CD1c-positive myeloid dendritic cell (primary cell): ENCODE data around the gene GATAD1.
"Not testable (repeated sequence)": the region's sequence is repeated elsewhere in the genome, so short reads cannot be mapped to it uniquely, and the experiment has no call there.

Experiments used
- DNase-seq: peaks from one replicate; pipeline ENCODE4 v3.0.0-alpha.2; 2016; ENCODE audit errors: extremely low spot score

Gene GATAD1

GRCh38 chr7:92483624-92484023 lies 36.3 kb downstream of the GATAD1 start:
- not testable (repeated sequence) for DNase-seq

- not testable (repeated sequence) for DNase-seq
Measured at GRCh38 chr7:92484226-92484625, 36.9 kb downstream of the GATAD1 start.

GRCh38 chr7:92485267-92485892 lies 38.1 kb downstream of the GATAD1 start:
- no peak for DNase-seq

GRCh38 chr7:92485974-92486373 lies 38.7 kb downstream of the GATAD1 start:
- DNase-seq, result no peak

- DNase-seq, result no peak
Measured at GRCh38 chr7:92487804-92488203, 40.5 kb downstream of the GATAD1 start.

GRCh38 chr7:92489634-92490033 lies 42.4 kb downstream of the GATAD1 start:
- DNase-seq, result no peak

- DNase-seq, result no peak
Measured at GRCh38 chr7:92496876-92497275, 49.6 kb downstream of the GATAD1 start.

GRCh38 chr7:92498557-92498956 lies 51.3 kb downstream of the GATAD1 start:
- DNase-seq, result no peak

- DNase-seq, result no peak
Measured at GRCh38 chr7:92503767-92504166, 56.5 kb downstream of the GATAD1 start.

GRCh38 chr7:92504563-92504962 lies 57.3 kb downstream of the GATAD1 start:
- DNase-seq, result no peak

GRCh38 chr7:92506363-92506762 lies 59.1 kb downstream of the GATAD1 start:
- no peak for DNase-seq

- DNase-seq, result no peak
Measured at GRCh38 chr7:92508946-92509345, 61.7 kb downstream of the GATAD1 start.
